H1 (cell line): Measurements from ENCODE around the gene FHIT.

Source experiments
- ASH2L ChIP-seq: fragments of 200-600, 300-600 bp; sonication (generic); IDR thresholded peaks from one replicate; pipeline ENCODE4 v1.7.1; 2017; ENCODE audit warnings: low read length
- CTCF ChIP-seq, 3 experiments: IDR thresholded peaks; 1 replicate in 2 of 3; 2 replicates in 1 of 3; pipeline versions ENCODE4 v1.5.1 to v1.6.1; 2011; ENCODE audit warnings: low read length in 3 of 3, mild to moderate bottlenecking in 3 of 3, inconsistent platforms in 2 of 3, low read depth in 1 of 3, moderate library complexity in 1 of 3; ENCODE audit not compliant: insufficient read depth in 1 of 3; ENCODE audit errors: control extremely low read depth in 1 of 3
- JUN ChIP-seq: IDR thresholded peaks from 2 replicates; pipeline ENCODE4 v1.6.1; 2011; ENCODE audit warnings: low read depth, mild to moderate bottlenecking, improper control_type of control experiment, low read length
- MAX ChIP-seq: IDR thresholded peaks from 2 replicates; pipeline ENCODE4 v1.6.1; 2012; ENCODE audit warnings: inconsistent platforms
- NRF1 ChIP-seq: IDR thresholded peaks from 2 replicates; pipeline ENCODE4 v1.6.1; 2011; ENCODE audit warnings: mild to moderate bottlenecking, low read depth, low read length, improper control_type of control experiment
- POLR2A ChIP-seq, 2 experiments: IDR thresholded peaks; 1 replicate in 1 of 2; 2 replicates in 1 of 2; pipeline ENCODE4 v1.6.1; 2011; ENCODE audit warnings: low read depth in 2 of 2, low read length in 2 of 2, mild to moderate bottlenecking in 2 of 2; ENCODE audit errors: control extremely low read depth in 1 of 2
- POLR2AphosphoS5 ChIP-seq: IDR thresholded peaks from 2 replicates; pipeline ENCODE4 v1.6.1; 2011; ENCODE audit warnings: low read depth, low read length

DNA sequence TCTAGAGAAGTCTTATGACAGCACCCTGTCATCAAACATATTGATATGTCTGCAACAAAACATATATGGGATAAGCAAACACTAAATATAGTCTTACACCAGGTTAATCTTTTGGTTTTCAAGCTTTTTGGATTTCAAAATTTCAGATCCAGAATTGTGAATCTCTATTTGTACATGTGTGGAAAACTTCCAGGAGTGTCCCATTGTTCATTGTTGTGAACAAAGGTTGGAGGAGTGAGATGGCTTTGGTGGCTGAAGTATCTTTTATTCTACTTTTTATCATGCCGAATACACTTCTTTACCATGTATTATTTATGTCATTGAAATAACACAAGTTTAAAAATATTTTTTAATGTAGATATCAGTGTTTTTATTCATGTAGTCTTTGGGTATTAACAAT lies 5.9 kb upstream of the FHIT start:
- TF ChIP-seq POLR2AphosphoS5, result no peak
- no peak for TF ChIP-seq POLR2A (IDR thresholded peaks at IDR 0.05; ENCODE audit: control extremely low read depth in 1 of 2, low read depth in 2 of 2, low read length in 2 of 2)
- TF ChIP-seq ASH2L, result no peak
- no peak for TF ChIP-seq MAX
- no peak for TF ChIP-seq CTCF (IDR thresholded peaks at IDR 0.05; ENCODE audit: control extremely low read depth in 1 of 3, insufficient read depth in 1 of 3, low read depth in 1 of 3, low read length in 3 of 3)
- no peak for TF ChIP-seq NRF1
- no peak for TF ChIP-seq JUN
